ENCODE measurements around the gene CNST. TPM values are rescaled to one million over a fixed set of nuclear protein-coding genes. Genes with fewer than 3 reads are reported as not detected.
A peak's percentile ranks its signal among the peaks of the same experiment; 100 is the strongest.

The CNST gene
- total and polyA plus RNA-seq, 2 of the 13 experiments (the other 11 are each of a cell fraction or from before 2014, with no cell fraction given) = 6.3 to 12.4 TPM

DNA sequence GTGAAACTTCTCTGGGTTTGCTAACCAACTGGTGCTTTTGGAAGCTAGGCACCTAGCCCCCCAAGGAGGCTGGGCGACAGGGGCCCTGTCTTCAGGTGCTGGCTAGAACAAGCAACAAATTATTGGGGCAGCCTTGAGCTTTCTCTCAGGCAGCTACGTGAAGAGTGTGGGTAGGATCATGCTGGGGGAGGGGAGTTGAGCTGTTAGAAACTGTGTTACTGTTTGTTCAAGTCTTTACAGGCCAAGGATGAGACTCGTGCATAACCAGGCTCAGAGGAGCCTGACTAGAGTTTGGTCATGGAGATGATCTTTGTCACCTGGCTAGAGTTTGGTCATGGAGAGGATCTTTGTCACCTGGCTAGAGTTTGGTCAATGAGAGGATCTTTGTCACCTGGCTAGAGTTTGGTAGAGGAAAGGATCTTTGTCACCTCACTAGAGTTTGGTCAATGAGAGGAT lies 145.3 kb downstream of the CNST start:
- H3K9ac ChIP-seq (ENCODE audit: insufficient read depth, low read depth, low read length) = no peak overlapping the region; the same call in 1 of the 2 replicates
- no peaks in the 10 kb centered on the region for H3K36me3 ChIP-seq (replicated peaks in 1 of 2; ENCODE audit: control insufficient read depth in 1 of 2, insufficient read depth in 2 of 2, low read length in 2 of 2)
- peak overlapping the region; percentile 58 for H3K27ac ChIP-seq (ENCODE audit: extremely low read length, insufficient read depth, low read length)
- CTCF ChIA-PET (ENCODE audit: low intra/inter-chr PET ratio, low total read pairs) = no interaction called here
- DNase-seq (ENCODE audit: low spot score) = peak; percentile 59
- peak overlapping the region; percentile 8 for H2AFZ ChIP-seq (ENCODE audit: low read length)
- no peaks in the 10 kb centered on the region for H3K9me3 ChIP-seq (ENCODE audit: low read length)
- H3K4me3 ChIP-seq (replicated peaks in 1 of 3; ENCODE audit: insufficient read depth in 1 of 3, low read depth in 2 of 3, low read length in 3 of 3) = no peak overlapping the region
- BruUV-seq (replicated peaks) = no TSS peak
- POLR2A ChIA-PET = interaction anchor here (2.5 to 7.1 kb wide), 2 partner anchors 13 to 15 kb away, joined by 11 to 82 read pairs; partner anchors contain the start of gene SCCPDH
- H3K27me3 ChIP-seq (ENCODE audit: control insufficient read depth in 1 of 2, insufficient read depth in 2 of 2, low read length in 2 of 2) = no peaks in the 10 kb centered on the region
- peak; percentile 67 for ATAC-seq
- peaks cover 60% of the 10 kb centered on the region for H3K4me1 ChIP-seq (ENCODE audit: insufficient read depth, low read length)
- WGBS (ENCODE audit: low lambda C conversion rate) = 18% methylated on average over 3 of the region's 3 CpGs
- intact Hi-C loops (cut with micrococcal nuclease; ENCODE audit: unreplicated experiment) = no loop called here
- H3K4me2 ChIP-seq (ENCODE audit: low read depth, low read length) = peak overlapping the region; percentile 25; the same call in 1 of the 2 replicates
- H3K79me2 ChIP-seq (ENCODE audit: insufficient read depth, low read length) = no peaks in the 10 kb centered on the region
- in situ Hi-C loops (cut with HindIII; ENCODE audit: extremely low pct_ligation_motif_present, low pct_unique_long_range_greater_than_20kb) = no loop called here
- FAIRE-seq = peak; percentile 78
- no peaks in the 10 kb centered on the region for H4K20me1 ChIP-seq (ENCODE audit: insufficient read depth, low read length)
- TF ChIP-seq ZNF510 (CRISPR knock-in tag; IDR thresholded peaks at IDR 0.05; ENCODE audit: low read depth) = no peak
- no peak for TF ChIP-seq ADNP (CRISPR knock-in tag; IDR thresholded peaks at IDR 0.05)
- TF ChIP-seq YEATS2 (CRISPR knock-in tag; IDR thresholded peaks at IDR 0.05; ENCODE audit: borderline replicate concordance) = no peak
- TF ChIP-seq, protein P1, sequence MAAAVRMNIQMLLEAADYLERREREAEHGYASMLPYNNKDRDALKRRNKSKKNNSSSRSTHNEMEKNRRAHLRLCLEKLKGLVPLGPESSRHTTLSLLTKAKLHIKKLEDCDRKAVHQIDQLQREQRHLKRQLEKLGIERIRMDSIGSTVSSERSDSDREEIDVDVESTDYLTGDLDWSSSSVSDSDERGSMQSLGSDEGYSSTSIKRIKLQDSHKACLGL (CRISPR knock-in tag; IDR thresholded peaks at IDR 0.05) = no peak
- TF ChIP-seq, protein P2, sequence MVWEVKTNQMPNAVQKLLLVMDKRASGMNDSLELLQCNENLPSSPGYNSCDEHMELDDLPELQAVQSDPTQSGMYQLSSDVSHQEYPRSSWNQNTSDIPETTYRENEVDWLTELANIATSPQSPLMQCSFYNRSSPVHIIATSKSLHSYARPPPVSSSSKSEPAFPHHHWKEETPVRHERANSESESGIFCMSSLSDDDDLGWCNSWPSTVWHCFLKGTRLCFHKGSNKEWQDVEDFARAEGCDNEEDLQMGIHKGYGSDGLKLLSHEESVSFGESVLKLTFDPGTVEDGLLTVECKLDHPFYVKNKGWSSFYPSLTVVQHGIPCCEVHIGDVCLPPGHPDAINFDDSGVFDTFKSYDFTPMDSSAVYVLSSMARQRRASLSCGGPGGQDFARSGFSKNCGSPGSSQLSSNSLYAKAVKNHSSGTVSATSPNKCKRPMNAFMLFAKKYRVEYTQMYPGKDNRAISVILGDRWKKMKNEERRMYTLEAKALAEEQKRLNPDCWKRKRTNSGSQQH (CRISPR knock-in tag; IDR thresholded peaks at IDR 0.05; ENCODE audit: low read depth) = no peak
- TF ChIP-seq, protein P3, sequence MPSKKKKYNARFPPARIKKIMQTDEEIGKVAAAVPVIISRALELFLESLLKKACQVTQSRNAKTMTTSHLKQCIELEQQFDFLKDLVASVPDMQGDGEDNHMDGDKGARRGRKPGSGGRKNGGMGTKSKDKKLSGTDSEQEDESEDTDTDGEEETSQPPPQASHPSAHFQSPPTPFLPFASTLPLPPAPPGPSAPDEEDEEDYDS (CRISPR knock-in tag; IDR thresholded peaks at IDR 0.05) = no peak
- no peak for TF ChIP-seq IRF9 (CRISPR knock-in tag; IDR thresholded peaks at IDR 0.05; ENCODE audit: borderline replicate concordance)
- no peak for TF ChIP-seq BORCS8-MEF2B (CRISPR knock-in tag; IDR thresholded peaks at IDR 0.05)
- no peak for TF ChIP-seq ZNF296 (CRISPR knock-in tag; conservative IDR thresholded peaks at IDR 0.05)
- TF ChIP-seq, protein P4, sequence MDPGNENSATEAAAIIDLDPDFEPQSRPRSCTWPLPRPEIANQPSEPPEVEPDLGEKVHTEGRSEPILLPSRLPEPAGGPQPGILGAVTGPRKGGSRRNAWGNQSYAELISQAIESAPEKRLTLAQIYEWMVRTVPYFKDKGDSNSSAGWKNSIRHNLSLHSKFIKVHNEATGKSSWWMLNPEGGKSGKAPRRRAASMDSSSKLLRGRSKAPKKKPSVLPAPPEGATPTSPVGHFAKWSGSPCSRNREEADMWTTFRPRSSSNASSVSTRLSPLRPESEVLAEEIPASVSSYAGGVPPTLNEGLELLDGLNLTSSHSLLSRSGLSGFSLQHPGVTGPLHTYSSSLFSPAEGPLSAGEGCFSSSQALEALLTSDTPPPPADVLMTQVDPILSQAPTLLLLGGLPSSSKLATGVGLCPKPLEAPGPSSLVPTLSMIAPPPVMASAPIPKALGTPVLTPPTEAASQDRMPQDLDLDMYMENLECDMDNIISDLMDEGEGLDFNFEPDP (CRISPR knock-in tag; conservative IDR thresholded peaks at IDR 0.05) = no peak
- TF ChIP-seq PRDM10 (CRISPR knock-in tag; IDR thresholded peaks at IDR 0.05; ENCODE audit: low read depth) = no peak
- no peak for TF ChIP-seq DPF2 (CRISPR knock-in tag; IDR thresholded peaks at IDR 0.05; ENCODE audit: borderline replicate concordance, low read depth)
- TF ChIP-seq, protein P5, sequence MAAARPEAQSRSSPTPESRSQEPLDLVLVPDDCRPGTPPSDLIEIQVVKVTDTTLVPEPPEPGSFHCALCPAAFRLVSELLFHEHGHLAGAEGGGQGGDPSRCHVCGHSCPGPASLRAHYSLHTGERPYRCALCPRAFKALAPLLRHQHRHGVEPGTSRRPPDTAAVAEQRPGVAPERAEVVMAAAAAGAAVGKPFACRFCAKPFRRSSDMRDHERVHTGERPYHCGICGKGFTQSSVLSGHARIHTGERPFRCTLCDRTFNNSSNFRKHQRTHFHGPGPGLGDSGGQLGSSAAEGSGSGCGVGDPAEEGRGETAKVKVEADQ (CRISPR knock-in tag; IDR thresholded peaks at IDR 0.05; ENCODE audit: borderline replicate concordance) = no peak

All from HepG2 (cell line).